GM12878 (cell line): ENCODE results near the gene MBD5. TPM values are rescaled to one million over a fixed set of nuclear protein-coding genes. Genes with fewer than 3 reads are reported as not detected.

ENCODE experiments used
- ATAC-seq: fragments of 200-7000 bp; cut with Tn5 transposase; 3 replicates; pipeline ENCODE4 v1.9.1; 2020; ENCODE audit warnings: mild to moderate bottlenecking, moderate library complexity
- BruUV-seq: library from RNA; stranded (reverse); fragments of 400-500 nt; replicated peaks from 2 replicates; lab custom pipeline; 2021; lab: Mats Ljungman, UMichigan
- CTCF ChIA-PET: fragments of 300-600 bp; sonication (Branson Sonifier 250); formaldehyde crosslinking; extraction: SDS; loops from one replicate; lab custom pipeline; 2021; ENCODE audit warnings: inconsistent platforms; lab: Yijun Ruan, JAX
- POLR2A ChIA-PET: fragments of 350-600 bp; formaldehyde crosslinking; extraction: SDS; loops from one replicate; lab custom pipeline; 2021; ENCODE audit warnings: inconsistent platforms; lab: Charles Lee
- RAD21 ChIA-PET: fragments of 300-600 bp; sonication (Branson Sonifier 250); formaldehyde crosslinking; loops from one replicate; lab custom pipeline; 2023; ENCODE audit warnings: antibody characterized with exemption; ENCODE audit not compliant: unreplicated experiment; lab: Charles Lee
- SMC1A ChIA-PET: fragments of 300-600 bp; sonication (Branson Sonifier 250); formaldehyde crosslinking; loops from one replicate; lab custom pipeline; 2023; ENCODE audit not compliant: unreplicated experiment, uncharacterized antibody; lab: Charles Lee
- DNase-seq: peaks from one replicate; pipeline ENCODE4 v3.0.0-alpha.2; 2011; ENCODE audit warnings: low read depth, low spot score
- FAIRE-seq: peaks from 3 replicates; lab custom pipeline; 2011; peaks lifted over from hg19 to GRCh38; lab: Jason Lieb, UNC
- H2AFZ ChIP-seq: 2 replicates; pipeline ENCODE4 v1.6.0; 2011; ENCODE audit warnings: low read depth, low read length, control low read depth; ENCODE audit not compliant: control insufficient read depth
- H3K27ac ChIP-seq: 2 replicates; pipeline ENCODE4 v1.5.1; 2011; ENCODE audit warnings: control low read depth; ENCODE audit not compliant: control insufficient read depth, insufficient read depth
- H3K27me3 ChIP-seq, 2 experiments: replicated peaks in 1 of 2; 2 replicates each; pipeline versions ENCODE4 v1.6.0 to v1.6.1; 2011; ENCODE audit warnings: low read length in 1 of 2; ENCODE audit not compliant: control insufficient read depth in 2 of 2, insufficient read depth in 2 of 2
- H3K36me3 ChIP-seq, 2 experiments: 2 replicates each; pipeline ENCODE4 v1.5.1; 2011; ENCODE audit warnings: low read length in 1 of 2; ENCODE audit not compliant: control insufficient read depth in 2 of 2, insufficient read depth in 2 of 2
- H3K4me1 ChIP-seq: 2 replicates; pipeline ENCODE4 v1.6.1; 2011; ENCODE audit warnings: mild to moderate bottlenecking, low read length, moderate library complexity, mixed read lengths; ENCODE audit not compliant: control insufficient read depth, insufficient read depth
- H3K4me2 ChIP-seq: 2 replicates; pipeline ENCODE4 v1.6.0; 2011; ENCODE audit warnings: control low read depth; ENCODE audit not compliant: control insufficient read depth, insufficient read depth
- H3K4me3 ChIP-seq: fragments of 200-600 bp; sonication (generic); 2 replicates; pipeline ENCODE4 v1.5.1; 2016
- H3K79me2 ChIP-seq: 2 replicates; pipeline ENCODE4 v1.6.0; 2011; ENCODE audit warnings: low read length; ENCODE audit not compliant: control insufficient read depth, insufficient read depth
- H3K9ac ChIP-seq: 2 replicates; pipeline ENCODE4 v1.8.0; 2011; ENCODE audit warnings: low read length, control low read depth, mixed read lengths; ENCODE audit not compliant: control insufficient read depth, insufficient read depth
- H3K9me3 ChIP-seq: replicated peaks from 3 replicates; pipeline ENCODE4 v1.5.1; 2011; ENCODE audit warnings: mild to moderate bottlenecking, low read length; ENCODE audit not compliant: control insufficient read depth, insufficient read depth
- H4K20me1 ChIP-seq: 2 replicates; pipeline ENCODE4 v1.6.0; 2011; ENCODE audit not compliant: control insufficient read depth, insufficient read depth
- ATF7 ChIP-seq: fragments of 450-650 bp; IDR thresholded peaks from 2 replicates; pipeline ENCODE4 v1.6.1; 2016; ENCODE audit warnings: low read depth, mild to moderate bottlenecking
- CHD2 ChIP-seq: IDR thresholded peaks from 2 replicates; pipeline ENCODE4 v1.6.1; 2011; ENCODE audit warnings: low read depth, low read length, improper control_type of control experiment, borderline replicate concordance
- RELA ChIP-seq: fragments of 450-650 bp; IDR thresholded peaks from 2 replicates; pipeline ENCODE4 v1.8.0; 2014; ENCODE audit warnings: borderline replicate concordance; ENCODE audit not compliant: partially characterized antibody
- SMAD5 ChIP-seq: IDR thresholded peaks from 2 replicates; pipeline ENCODE4 v1.6.1; 2016; ENCODE audit warnings: antibody characterized with exemption, low read depth
- SMC3 ChIP-seq: IDR thresholded peaks from 2 replicates; pipeline ENCODE4 v1.6.1; 2011; ENCODE audit warnings: low read length, improper control_type of control experiment, borderline replicate concordance
- SUPT20H ChIP-seq: IDR thresholded peaks from 2 replicates; pipeline ENCODE4 v1.6.1; 2011; ENCODE audit warnings: low read depth, mild to moderate bottlenecking, low read length, moderate library complexity, borderline replicate concordance; ENCODE audit not compliant: control insufficient read depth
- WGBS: methylation state at CpG from one replicate; pipeline ENCODE4 v1.1.6; 2016; ENCODE audit warnings: low lambda C conversion rate; ENCODE audit not compliant: insufficient replicate concordance, insufficient coverage; ENCODE audit errors: missing lambda C conversion rate; 5-methylcytosine and 5-hydroxymethylcytosine counted together
- in situ Hi-C: fragments of 300-500 bp; cut with MboI; formaldehyde crosslinking; loops from 9 replicates; pipeline ENCODE4 v1.14.3; 2018; ENCODE audit warnings: mixed read lengths
- intact Hi-C: fragments of 100-400 bp; cut with micrococcal nuclease; formaldehyde crosslinking; loops from one replicate; pipeline ENCODE4 v1.14.2; 2022; ENCODE audit not compliant: unreplicated experiment
- polyA plus RNA-seq, 11 experiments: library from polyadenylated mRNA; depleted of rRNA in 4 of 11; unstranded in 6 of 11; stranded (reverse) in 5 of 11; fragments of >200 nt; fragmentation: Nextera tagmentation in 4 of 11; fragmentation: Illumina TruSeq in 1 of 11; extraction: Ambion mirVana in 4 of 11; extraction: Trizol in 1 of 11; gene quantifications; 1 replicate in 1 of 11; 2 replicates in 10 of 11; pipeline versions ENCODE4 v1.2.1 to v1.2.3, GENCODE V29; 2011 to 2016; ENCODE audit warnings: inconsistent platforms in 2 of 11, missing spikeins in 2 of 11, low read depth in 1 of 11
- total RNA-seq, 4 experiments: library from RNA; depleted of rRNA in 3 of 4; stranded (reverse); fragments of >200 nt in 3 of 4; fragmentation: Illumina TruSeq in 1 of 4; extraction: Trizol in 1 of 4; gene quantifications; 2 replicates each; pipeline versions ENCODE4 v1.2.1 to v1.2.3, GENCODE V29; 2013 to 2021
- TF ChIP-seq, protein P1 (sequence below): IDR thresholded peaks from 2 replicates; pipeline ENCODE4 v1.6.1; 2011; ENCODE audit warnings: low read depth, low read length, improper control_type of control experiment, borderline replicate concordance
- TF ChIP-seq, protein P2 (sequence below): fragments of 450-650 bp; formaldehyde crosslinking; IDR thresholded peaks from 2 replicates; pipeline ENCODE4 v1.4.0; 2022; ENCODE audit warnings: mild to moderate bottlenecking, moderate library complexity

Gene MBD5
- total and polyA plus RNA-seq, 10 of the 15 experiments (the other 5 are each of a cell fraction or from before 2014, with no cell fraction given): 7.4 to 58.0 (median 21.2) TPM

DNA sequence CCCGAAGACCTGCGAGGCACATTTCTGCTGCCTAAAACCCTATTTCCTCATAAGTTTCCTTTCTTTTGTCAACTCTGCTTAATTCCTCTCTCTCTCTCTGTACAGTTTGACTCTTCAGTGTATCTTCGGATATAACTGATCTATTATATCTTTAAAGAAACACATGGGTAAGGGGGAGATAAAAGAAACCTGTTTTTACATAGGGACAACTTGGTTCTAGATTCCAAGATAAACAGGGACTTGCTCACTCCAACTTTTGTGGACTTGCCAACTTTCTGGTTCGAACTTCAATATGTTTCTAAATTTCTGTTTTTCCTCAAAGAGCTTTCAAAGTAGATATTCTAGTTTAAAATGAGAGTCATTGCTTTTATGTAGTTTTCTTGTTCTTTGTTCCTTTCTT is 441.0 kb downstream of the MBD5 start:
- H3K79me2 ChIP-seq: no peaks in the 10 kb centered on the region
- H3K4me2 ChIP-seq: no peak overlapping the region
- DNase-seq (no peak), ATAC-seq (no peak), FAIRE-seq (no peak)
- H3K27ac ChIP-seq: no peak overlapping the region
- no peak for TF ChIP-seq SMAD5
- TF ChIP-seq CHD2: no peak
- TF ChIP-seq SMC3: no peak
- TF ChIP-seq SUPT20H: no peak
- TF ChIP-seq, protein P1, sequence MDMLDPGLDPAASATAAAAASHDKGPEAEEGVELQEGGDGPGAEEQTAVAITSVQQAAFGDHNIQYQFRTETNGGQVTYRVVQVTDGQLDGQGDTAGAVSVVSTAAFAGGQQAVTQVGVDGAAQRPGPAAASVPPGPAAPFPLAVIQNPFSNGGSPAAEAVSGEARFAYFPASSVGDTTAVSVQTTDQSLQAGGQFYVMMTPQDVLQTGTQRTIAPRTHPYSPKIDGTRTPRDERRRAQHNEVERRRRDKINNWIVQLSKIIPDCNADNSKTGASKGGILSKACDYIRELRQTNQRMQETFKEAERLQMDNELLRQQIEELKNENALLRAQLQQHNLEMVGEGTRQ: no peak
- TF ChIP-seq, protein P2, sequence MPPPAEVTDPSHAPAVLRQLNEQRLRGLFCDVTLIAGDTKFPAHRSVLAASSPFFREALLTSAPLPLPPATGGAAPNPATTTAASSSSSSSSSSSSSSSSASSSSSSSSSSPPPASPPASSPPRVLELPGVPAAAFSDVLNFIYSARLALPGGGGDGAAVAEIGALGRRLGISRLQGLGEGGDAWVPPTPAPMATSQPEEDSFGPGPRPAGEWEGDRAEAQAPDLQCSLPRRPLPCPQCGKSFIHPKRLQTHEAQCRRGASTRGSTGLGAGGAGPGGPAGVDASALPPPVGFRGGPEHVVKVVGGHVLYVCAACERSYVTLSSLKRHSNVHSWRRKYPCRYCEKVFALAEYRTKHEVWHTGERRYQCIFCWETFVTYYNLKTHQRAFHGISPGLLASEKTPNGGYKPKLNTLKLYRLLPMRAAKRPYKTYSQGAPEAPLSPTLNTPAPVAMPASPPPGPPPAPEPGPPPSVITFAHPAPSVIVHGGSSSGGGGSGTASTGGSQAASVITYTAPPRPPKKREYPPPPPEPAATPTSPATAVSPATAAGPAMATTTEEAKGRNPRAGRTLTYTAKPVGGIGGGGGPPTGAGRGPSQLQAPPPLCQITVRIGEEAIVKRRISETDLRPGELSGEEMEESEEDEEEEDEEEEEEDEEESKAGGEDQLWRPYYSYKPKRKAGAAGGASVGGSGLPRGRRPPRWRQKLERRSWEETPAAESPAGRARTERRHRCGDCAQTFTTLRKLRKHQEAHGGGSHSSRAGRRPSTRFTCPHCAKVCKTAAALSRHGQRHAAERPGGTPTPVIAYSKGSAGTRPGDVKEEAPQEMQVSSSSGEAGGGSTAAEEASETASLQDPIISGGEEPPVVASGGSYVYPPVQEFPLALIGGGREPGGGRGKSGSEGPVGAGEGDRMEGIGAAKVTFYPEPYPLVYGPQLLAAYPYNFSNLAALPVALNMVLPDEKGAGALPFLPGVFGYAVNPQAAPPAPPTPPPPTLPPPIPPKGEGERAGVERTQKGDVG: no peak
- no peak for TF ChIP-seq ATF7
- TF ChIP-seq RELA: no peak
- no peaks in the 10 kb centered on the region for H3K27me3 ChIP-seq
- 96% methylated on average over 4 of the region's 4 CpGs for WGBS
- H4K20me1 ChIP-seq: no peaks in the 10 kb centered on the region
- ChIA-PET POLR2A (no interaction called here), CTCF (no interaction called here), SMC1A (no interaction called here), RAD21 (no interaction called here)
- in situ Hi-C loops: no loop called here
- intact Hi-C loops: no loop called here
- H3K4me3 ChIP-seq: no peak overlapping the region
- BruUV-seq: no TSS peak
- H2AFZ ChIP-seq: no peak overlapping the region
- no peaks in the 10 kb centered on the region for H3K36me3 ChIP-seq
- no peaks in the 10 kb centered on the region for H3K9me3 ChIP-seq
- H3K9ac ChIP-seq: no peak overlapping the region
- H3K4me1 ChIP-seq: no peaks in the 10 kb centered on the region
